HepG2 (cell line): ENCODE measurements around the gene CISTR. TPM values are rescaled to one million over a fixed set of nuclear protein-coding genes. Genes with fewer than 3 reads are reported as not detected.
A peak's percentile ranks its signal among the peaks of the same experiment; 100 is the strongest.
"Not testable (repeated sequence)": the region's sequence is repeated elsewhere in the genome, so short reads cannot be mapped to it uniquely, and the experiment has no call there.

Source experiments
- ATAC-seq: fragments of 200-7000 bp; cut with Tn5 transposase; 3 replicates; pipeline ENCODE4 v1.9.1; 2020; ENCODE audit warnings: mild to moderate bottlenecking, moderate library complexity
- BruUV-seq: library from RNA; stranded (reverse); fragments of 400-500 nt; replicated peaks from 2 replicates; lab custom pipeline; 2021; lab: Mats Ljungman, UMichigan
- CTCF ChIA-PET: fragments of 300-600 bp; formaldehyde crosslinking; extraction: SDS; loops from one replicate; lab custom pipeline; 2021; ENCODE audit warnings: low total read pairs, inconsistent platforms, low intra/inter-chr PET ratio; lab: Yijun Ruan, JAX
- POLR2A ChIA-PET: fragments of 350-600 bp; sonication (Branson Sonifier 250); formaldehyde crosslinking; loops from one replicate; lab custom pipeline; 2020; ENCODE audit warnings: antibody characterized with exemption, inconsistent platforms; lab: Yijun Ruan, JAX
- DNase-seq: peaks from one replicate; pipeline ENCODE4 v3.0.0-alpha.2; 2015; ENCODE audit warnings: low spot score
- FAIRE-seq: peaks from 3 replicates; lab custom pipeline; 2011; peaks lifted over from hg19 to GRCh38; lab: Jason Lieb, UNC
- H2AFZ ChIP-seq: one replicate; pipeline ENCODE4 v1.6.1; 2011; ENCODE audit warnings: low read length, inconsistent platforms
- H3K27ac ChIP-seq: fragments of 300-600 bp; 3 replicates; pipeline ENCODE4 v1.8.0; 2011; ENCODE audit warnings: mixed run types, mild to moderate bottlenecking, mixed read lengths, low read length, inconsistent platforms; ENCODE audit not compliant: insufficient read depth; ENCODE audit errors: extremely low read length
- H3K27me3 ChIP-seq, 2 experiments: fragments of 200-600 bp in 1 of 2; 2 replicates in 1 of 2; 3 replicates in 1 of 2; pipeline versions ENCODE4 v1.6.0 to v1.8.0; 2011; ENCODE audit warnings: low read length in 2 of 2, mild to moderate bottlenecking in 2 of 2, moderate library complexity in 2 of 2, inconsistent platforms in 1 of 2; ENCODE audit not compliant: insufficient read depth in 2 of 2, control insufficient read depth in 1 of 2
- H3K36me3 ChIP-seq, 2 experiments: fragments of 200-600 bp in 1 of 2; replicated peaks in 1 of 2; 2 replicates in 1 of 2; 3 replicates in 1 of 2; pipeline versions ENCODE4 v1.5.1 to v1.8.0; 2011; ENCODE audit warnings: low read length in 2 of 2, inconsistent platforms in 1 of 2; ENCODE audit not compliant: insufficient read depth in 2 of 2, control insufficient read depth in 1 of 2
- H3K4me1 ChIP-seq: 2 replicates; pipeline ENCODE4 v1.5.1; 2012; ENCODE audit warnings: low read length, inconsistent platforms; ENCODE audit not compliant: insufficient read depth
- H3K4me2 ChIP-seq: 2 replicates; pipeline ENCODE4 v1.6.0; 2011; ENCODE audit warnings: low read depth, low read length, inconsistent platforms
- H3K4me3 ChIP-seq, 3 experiments: fragments of 200-600 bp in 1 of 3; sonication (generic), shearing (Covaris generic) in 1 of 3; replicated peaks in 1 of 3; 2 replicates each; pipeline ENCODE4 v1.5.1; 2011 to 2016; ENCODE audit warnings: low read length in 3 of 3, inconsistent platforms in 2 of 3, low read depth in 2 of 3, mild to moderate bottlenecking in 2 of 3, control low read depth in 1 of 3, mixed read lengths in 1 of 3; ENCODE audit not compliant: insufficient read depth in 1 of 3
- H3K79me2 ChIP-seq: one replicate; pipeline ENCODE4 v1.6.1; 2011; ENCODE audit warnings: low read length, inconsistent platforms; ENCODE audit not compliant: insufficient read depth
- H3K9ac ChIP-seq: 2 replicates; pipeline ENCODE4 v1.6.0; 2011; ENCODE audit warnings: mild to moderate bottlenecking, low read depth, low read length, inconsistent platforms; ENCODE audit not compliant: insufficient read depth
- H3K9me3 ChIP-seq: 2 replicates; pipeline ENCODE4 v1.5.1; 2012; ENCODE audit warnings: mild to moderate bottlenecking, low read length
- H4K20me1 ChIP-seq: 2 replicates; pipeline ENCODE4 v1.6.0; 2011; ENCODE audit warnings: inconsistent platforms, mild to moderate bottlenecking, low read length, moderate library complexity; ENCODE audit not compliant: insufficient read depth
- ATF7 ChIP-seq, 2 experiments: fragments of 450-650 bp in 1 of 2; sonication (generic) in 1 of 2; formaldehyde crosslinking in 1 of 2; IDR thresholded peaks; 2 replicates each; pipeline versions ENCODE4 v1.4.0 to v1.6.1; 2016 to 2020; ENCODE audit warnings: antibody characterized with exemption in 1 of 2, mild to moderate bottlenecking in 1 of 2, missing genetic modification reagents in 1 of 2
- CCDC6 ChIP-seq: sonication (generic); formaldehyde crosslinking; IDR thresholded peaks from 2 replicates; pipeline ENCODE4 v1.8.1; 2022; ENCODE audit warnings: mild to moderate bottlenecking, missing genetic modification reagents, moderate library complexity
- RFX3 ChIP-seq: IDR thresholded peaks from 2 replicates; pipeline ENCODE4 v1.6.1; 2016; ENCODE audit warnings: missing biosample characterization, missing genetic modification reagents
- RNF2 ChIP-seq: fragments of 450-650 bp; conservative IDR thresholded peaks from 2 replicates; pipeline ENCODE4 v1.6.1; 2016; ENCODE audit warnings: low read depth
- ZNF264 ChIP-seq: sonication (generic); formaldehyde crosslinking; IDR thresholded peaks from 2 replicates; pipeline ENCODE4 v1.4.0; 2020; ENCODE audit warnings: missing genetic modification reagents
- ZNF720 ChIP-seq: sonication (generic); formaldehyde crosslinking; IDR thresholded peaks from 2 replicates; pipeline ENCODE4 v1.4.0; 2020; ENCODE audit warnings: missing genetic modification reagents
- ZSCAN25 ChIP-seq: sonication (generic); formaldehyde crosslinking; IDR thresholded peaks from 2 replicates; pipeline ENCODE4 v1.8.0; 2022; ENCODE audit warnings: mild to moderate bottlenecking, missing genetic modification reagents
- WGBS: methylation state at CpG from one replicate; pipeline ENCODE4 v1.1.6; 2017; ENCODE audit warnings: low lambda C conversion rate; 5-methylcytosine and 5-hydroxymethylcytosine counted together
- in situ Hi-C: cut with HindIII; loops from 2 replicates; pipeline ENCODE4 v1.10.0; 2017; ENCODE audit warnings: low pct_unique_long_range_greater_than_20kb; ENCODE audit not compliant: extremely low pct_ligation_motif_present
- intact Hi-C: fragments of 100-400 bp; cut with micrococcal nuclease; formaldehyde crosslinking; loops from one replicate; pipeline ENCODE4 v1.10.0; 2022; ENCODE audit not compliant: unreplicated experiment
- polyA plus RNA-seq, 8 experiments: library from polyadenylated mRNA; depleted of rRNA in 3 of 8; stranded (reverse) in 7 of 8; unstranded in 1 of 8; fragments of >200 nt; fragmentation: Illumina TruSeq in 4 of 8; extraction: Trizol in 4 of 8; gene quantifications; 2 replicates each; pipeline versions ENCODE4 v1.2.1 to v1.2.3, GENCODE V29; 2011 to 2016; ENCODE audit warnings: low read depth in 4 of 8, missing spikeins in 1 of 8, mixed read lengths in 1 of 8; ENCODE audit not compliant: insufficient read depth in 1 of 8
- total RNA-seq, 5 experiments: library from RNA; depleted of rRNA; stranded (reverse); fragments of >200 nt; fragmentation: Illumina TruSeq; extraction: Trizol; gene quantifications; 2 replicates each; pipeline ENCODE4 v1.2.3, GENCODE V29; 2016; ENCODE audit warnings: low read depth in 1 of 5

Gene CISTR
- total and polyA plus RNA-seq, 2 of the 13 experiments (the other 11 are each of a cell fraction or from before 2014, with no cell fraction given), result not detected

DNA sequence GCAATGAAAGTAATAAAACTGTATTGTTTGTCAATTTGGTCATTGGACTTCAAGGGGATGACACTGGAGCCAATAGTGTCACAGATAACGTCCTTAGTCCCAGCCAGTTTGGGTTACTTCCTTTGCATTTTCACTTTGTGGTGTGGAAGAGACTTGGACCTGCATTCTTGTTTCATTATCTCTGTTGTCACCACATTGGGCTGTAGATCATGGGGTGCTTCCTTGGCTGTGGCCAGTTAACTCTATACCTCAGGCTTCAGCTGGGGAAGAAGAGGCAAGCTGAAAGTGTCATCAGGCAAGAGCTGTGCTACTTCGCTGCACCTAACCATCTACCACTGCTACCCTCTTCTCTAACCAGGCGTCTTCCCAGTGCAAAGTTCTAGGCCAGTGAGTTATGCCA lies 15.1 kb upstream of the CISTR start (continued):
- TF ChIP-seq ZNF720, result no peak
- no peak for TF ChIP-seq ZNF264 (CRISPR knock-in tag)
- no peak for TF ChIP-seq ZSCAN25
- TF ChIP-seq RNF2, result no peak
- TF ChIP-seq, all 625 proteins: peak for 0

DNA sequence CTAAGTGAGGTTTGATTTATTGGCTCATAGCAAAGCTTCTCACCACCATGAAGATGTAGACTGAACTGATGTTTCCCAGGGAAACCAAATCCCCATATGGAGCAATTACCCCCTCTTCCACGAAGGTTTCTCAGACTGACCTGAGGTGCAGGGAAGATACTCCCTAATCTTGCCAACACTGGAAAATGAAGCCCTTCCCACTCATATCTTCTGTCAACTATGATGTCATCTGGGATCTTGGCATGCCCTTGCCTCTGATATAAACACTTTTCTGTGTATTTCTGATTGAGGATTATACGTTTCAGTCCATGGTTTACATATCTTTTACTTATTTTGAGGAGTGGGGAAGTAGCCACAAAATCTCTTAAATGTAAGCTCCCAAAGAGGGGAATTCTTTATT lies 14.1 kb upstream of the CISTR start:
- Histone ChIP-seq H3K27ac (no peak overlapping the region), H3K9ac (no peak overlapping the region), H3K4me2 (no peak overlapping the region), H3K79me2 (no peaks in the 10 kb centered on the region), H3K27me3 (peaks cover 3 to 52% of the 10 kb centered on the region in 2 experiments; a peak in 3 of 5 replicates), H3K9me3 (no peaks in the 10 kb centered on the region), H3K4me3 (no peak overlapping the region), H3K36me3 (no peaks in the 10 kb centered on the region), H2AFZ (no peak overlapping the region), H4K20me1 (no peaks in the 10 kb centered on the region), H3K4me1 (no peaks in the 10 kb centered on the region)
- FAIRE-seq (no peak), ATAC-seq (no peak), DNase-seq (no peak)
- TF ChIP-seq CCDC6 (no peak), ATF7 (IDR thresholded peaks at IDR 0.05) (peak; percentile 51), ATF7 (CRISPR knock-in tag; IDR thresholded peaks at IDR 0.05) (no peak)
- 2% methylated on average over 2 of the region's 2 CpGs for WGBS
- POLR2A ChIA-PET, result no interaction called here
- intact Hi-C loops (loop anchor here (2.0 kb wide), 1 partner anchor 223 kb away; no protein-coding TSS in a partner anchor), in situ Hi-C loops (no loop called here)
- no TSS peak for BruUV-seq
- CTCF ChIA-PET, result no interaction called here

DNA sequence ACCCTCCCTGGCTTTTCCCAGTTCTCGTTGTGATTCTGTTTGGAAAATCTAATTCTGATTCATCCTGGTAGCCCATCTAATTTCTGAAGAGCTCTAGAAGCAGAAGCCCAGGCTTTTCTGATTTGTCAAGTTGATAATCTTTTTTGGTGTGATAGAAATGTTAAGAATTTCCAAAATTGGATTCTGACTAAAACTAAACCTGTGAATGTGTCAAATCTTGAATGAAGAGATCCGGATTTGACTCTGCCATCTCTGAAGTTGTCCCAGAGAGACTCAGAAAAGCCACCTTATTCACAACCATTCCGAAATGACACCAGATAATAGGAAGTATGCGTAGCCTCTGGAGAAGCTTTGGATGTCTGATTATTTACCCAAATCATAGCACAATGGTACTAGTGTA lies 12.8 kb upstream of the CISTR start:
- H3K27ac ChIP-seq, result no peak overlapping the region
- no TSS peak for BruUV-seq
- no peak overlapping the region for H3K9ac ChIP-seq
- no peak for ATAC-seq
- H3K27me3 ChIP-seq, result peaks cover 3 to 60% of the 10 kb centered on the region in 2 experiments; a peak in 3 of 5 replicates
- intact Hi-C loops (no loop called here), in situ Hi-C loops (no loop called here)
- ChIA-PET CTCF (no interaction called here), POLR2A (no interaction called here)
- no peak for FAIRE-seq
- H3K79me2 ChIP-seq, result no peaks in the 10 kb centered on the region
- no peak for TF ChIP-seq RFX3 (CRISPR knock-in tag)
- TF ChIP-seq, all 625 proteins: peak for 0
- WGBS, result 8% methylated on average over 4 of the region's 4 CpGs
- Histone ChIP-seq H3K4me2 (no peak overlapping the region), H3K36me3 (no peaks in the 10 kb centered on the region), H3K4me1 (no peaks in the 10 kb centered on the region), H3K9me3 (no peaks in the 10 kb centered on the region), H2AFZ (no peak overlapping the region), H4K20me1 (no peaks in the 10 kb centered on the region), H3K4me3 (no peak overlapping the region)
- no peak for DNase-seq

DNA sequence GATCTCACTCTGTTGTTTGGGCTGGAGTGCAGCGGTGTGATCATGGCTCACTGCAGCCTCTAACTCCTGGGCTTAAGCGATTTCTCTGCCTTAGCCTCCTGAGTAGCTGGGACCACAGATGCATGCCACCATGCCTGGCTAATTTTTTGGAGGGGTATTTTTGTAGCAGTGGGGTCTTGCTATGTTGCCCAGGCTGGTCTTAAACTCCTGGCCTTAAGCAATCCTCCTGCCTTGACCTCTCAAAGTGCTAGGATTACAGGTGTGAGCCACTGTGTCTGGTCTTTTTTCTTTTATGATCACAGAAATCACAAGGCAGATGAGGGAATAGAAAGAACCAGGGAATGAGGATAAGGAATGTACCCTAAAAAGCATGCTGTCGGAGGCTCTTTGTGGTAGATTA lies 11.0 kb upstream of the CISTR start:
- intact Hi-C loops, DNase-seq, CTCF ChIA-PET, H3K9me3 ChIP-seq, in situ Hi-C loops, H3K4me2 ChIP-seq, H3K4me3 ChIP-seq, H3K27ac ChIP-seq, H3K4me1 ChIP-seq, H3K9ac ChIP-seq, H3K79me2 ChIP-seq, FAIRE-seq, BruUV-seq, POLR2A ChIA-PET, ATAC-seq, H4K20me1 ChIP-seq, H2AFZ ChIP-seq, H3K36me3 ChIP-seq: not testable (repeated sequence)
- 5% methylated on average over 3 of the region's 3 CpGs for WGBS
- peaks cover 5 to 70% of the 10 kb centered on the region in 2 experiments; a peak in 4 of 5 replicates for H3K27me3 ChIP-seq
